HG02678 (cell line): Measurements from ENCODE around the gene FRS3.

Experiments
- ATAC-seq: cut with Tn5 transposase; IDR thresholded peaks from one replicate; pipeline ENCODE4 v1.9.1; 2021; ENCODE audit warnings: mild to moderate bottlenecking, moderate library complexity; ENCODE audit not compliant: unreplicated experiment

Gene FRS3

DNA sequence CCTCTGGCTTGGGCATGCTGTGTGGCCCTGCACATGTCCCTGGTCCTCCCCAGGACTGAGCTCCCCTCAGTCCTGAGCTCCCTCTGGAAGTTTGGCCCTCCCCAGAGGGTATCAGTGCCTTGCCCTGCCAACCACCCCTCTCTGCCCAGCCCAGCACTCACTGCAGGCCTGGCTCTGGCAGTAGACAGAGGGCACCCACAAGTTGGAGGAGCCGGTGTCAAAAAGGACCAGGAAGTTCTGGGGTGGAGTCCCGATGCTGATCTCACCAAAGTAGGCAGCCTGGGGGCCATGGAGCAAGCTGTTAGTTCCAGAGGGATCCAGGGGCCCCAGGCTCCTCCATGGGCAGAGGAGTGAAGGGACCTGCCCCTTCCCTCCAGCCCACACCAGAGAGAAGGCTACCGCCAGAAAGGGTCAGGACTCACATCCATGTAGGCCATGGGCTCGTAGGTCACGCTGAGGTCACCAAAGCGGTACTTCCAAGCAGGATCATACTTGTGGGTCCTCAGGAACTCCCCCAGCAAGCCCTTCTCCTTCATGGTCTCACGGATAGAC, 35.4 kb downstream of the FRS3 start:
- no peak for ATAC-seq

DNA sequence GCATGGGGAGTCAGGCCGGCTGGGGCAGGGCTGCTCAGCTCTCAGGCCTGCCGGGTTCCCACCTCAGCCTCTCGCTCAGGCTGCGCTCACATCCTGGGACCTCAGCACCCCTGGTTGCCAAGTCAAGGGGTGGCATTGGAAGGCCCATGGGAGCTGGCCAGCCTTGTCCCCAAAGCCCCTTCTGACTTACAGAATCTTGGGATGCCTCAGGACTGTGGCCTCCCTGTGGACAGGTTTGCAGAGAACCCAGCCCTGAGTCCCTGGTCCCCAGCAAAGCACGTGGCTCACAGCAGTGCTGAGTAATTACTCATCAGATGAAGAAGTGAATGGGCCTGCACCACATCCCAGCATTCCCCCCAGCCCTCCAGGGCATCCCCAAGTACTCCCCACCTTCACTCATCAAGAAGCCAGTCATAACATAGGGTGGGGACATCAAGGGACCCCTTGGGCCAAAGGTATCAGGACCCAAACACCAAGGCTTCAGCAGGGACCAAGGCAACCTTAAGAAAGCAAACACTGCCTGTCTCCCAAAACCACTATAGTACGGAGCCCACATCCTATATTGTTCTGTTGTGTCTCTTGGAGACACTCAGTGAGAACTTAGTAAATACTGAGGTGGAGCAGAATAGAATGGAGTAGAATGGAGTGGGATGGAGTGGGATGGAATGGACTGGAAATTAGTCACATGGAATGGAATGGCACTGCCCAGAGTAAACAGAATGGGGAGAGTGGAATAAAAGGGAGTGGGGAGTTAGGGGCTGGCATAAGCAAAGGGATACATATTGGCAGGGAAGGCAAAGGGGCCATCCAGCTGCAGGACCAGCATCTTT, 36.1 kb downstream of the FRS3 start:
- no peak for ATAC-seq

GRCh38 chr6:41741625-41742490, 37.8 kb downstream of the FRS3 start:
- no peak for ATAC-seq

DNA sequence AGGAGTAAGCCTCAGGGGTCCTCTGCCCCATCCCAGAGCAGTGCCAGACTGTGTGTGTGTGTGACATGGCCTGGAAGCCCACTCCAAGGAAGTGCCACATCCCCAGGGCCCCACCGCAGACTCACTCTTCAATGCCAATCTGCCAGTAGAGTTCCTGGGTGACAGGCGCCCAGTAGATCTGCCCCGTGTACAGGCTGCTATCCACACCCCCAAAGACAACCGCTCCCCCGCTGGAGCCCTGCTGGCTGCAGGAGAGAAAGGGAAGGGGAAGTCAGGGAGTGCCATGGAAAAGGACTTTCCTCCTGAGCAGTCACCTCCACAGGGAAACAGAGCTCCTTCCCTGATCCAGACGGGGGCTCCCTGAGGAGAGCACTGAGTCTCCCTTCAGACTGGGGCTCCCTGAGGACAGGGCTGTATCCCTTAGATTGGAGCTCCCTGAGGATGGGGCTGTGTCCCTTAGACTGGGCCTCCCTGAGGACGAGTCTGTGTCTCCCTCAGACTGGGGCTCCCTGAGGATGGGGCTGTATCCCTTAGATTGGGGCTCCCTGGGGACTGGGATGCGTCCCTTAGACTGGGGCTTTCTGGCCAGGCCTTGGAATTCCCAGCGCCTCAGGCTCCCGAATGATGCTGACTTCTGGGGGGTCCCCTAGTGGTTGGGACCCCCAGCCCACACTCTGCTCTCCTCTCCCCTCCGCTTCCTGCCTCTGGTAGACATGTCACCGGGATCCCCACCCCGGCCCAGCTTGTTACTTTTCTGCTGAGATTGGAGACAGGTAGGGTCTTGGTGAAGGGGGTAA, 39.1 kb downstream of the FRS3 start:
- no peak for ATAC-seq

DNA sequence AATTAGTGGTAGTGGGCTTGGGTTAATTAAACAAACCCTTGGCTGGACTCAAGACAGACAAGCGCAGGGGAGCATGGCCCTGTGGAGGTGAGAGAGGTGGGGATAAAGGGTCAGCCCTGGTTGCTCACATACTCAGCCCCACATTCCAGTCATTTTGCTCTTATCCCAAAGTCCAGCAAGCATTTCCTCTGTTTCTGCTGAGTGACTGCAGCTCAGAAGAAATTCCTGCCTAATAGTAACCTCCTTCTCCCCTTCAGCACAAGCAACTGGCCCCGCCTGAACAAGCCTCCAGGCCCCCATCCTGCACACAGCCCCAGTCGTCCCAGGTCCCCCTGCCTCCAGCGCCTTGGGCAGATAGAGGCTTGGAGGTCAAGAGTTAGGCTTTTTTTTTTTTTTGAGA, 40.7 kb downstream of the FRS3 start:
- ATAC-seq: no peak

- no peak for ATAC-seq
Measured at GRCh38 chr6:41737591-41738130, 42.0 kb downstream of the FRS3 start.

GRCh38 chr6:41736800-41737555, 42.7 kb downstream of the FRS3 start:
- no peak for ATAC-seq

GRCh38 chr6:41736186-41736733, 43.4 kb downstream of the FRS3 start:
- ATAC-seq: no peak

DNA sequence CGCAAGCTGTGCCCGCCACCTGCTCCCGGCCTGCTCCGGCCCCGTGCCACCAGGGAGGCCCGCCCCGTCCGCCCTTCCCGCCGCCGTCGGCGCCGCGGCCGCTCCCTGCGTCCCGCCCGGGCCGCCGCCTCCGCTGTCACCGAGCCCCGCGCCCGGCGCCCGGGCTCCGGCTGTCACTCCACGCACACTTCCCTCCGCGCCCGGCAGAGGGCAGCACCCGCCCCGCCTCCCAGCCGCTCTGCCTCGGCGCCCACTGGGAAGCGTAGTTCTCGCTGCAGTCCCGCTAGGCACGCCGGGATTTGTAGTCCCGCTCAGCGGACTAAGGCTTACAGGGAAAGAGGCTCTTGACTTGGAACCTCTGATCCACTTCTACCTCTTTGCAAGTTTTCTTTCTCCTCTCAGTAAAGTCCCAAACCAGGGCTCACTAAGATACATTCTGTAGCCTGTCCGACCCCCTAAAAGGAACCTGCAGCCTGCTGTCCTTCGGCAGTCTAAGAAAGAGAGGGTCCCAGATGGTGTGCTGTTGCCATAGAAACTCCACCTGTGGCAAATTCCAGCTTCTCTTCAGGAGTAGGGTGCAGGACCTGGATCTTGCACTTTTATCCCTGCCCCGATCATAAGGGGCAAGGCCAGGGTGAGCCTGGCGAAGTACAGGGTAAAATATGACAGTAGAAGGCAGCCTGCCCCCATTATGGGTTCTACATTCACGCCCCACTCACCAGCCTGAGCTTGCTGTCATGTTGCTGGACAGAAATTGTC, 44.1 kb downstream of the FRS3 start, which contains the start of gene TFEB:
TFEB (minus strand) TSS at position 182 of the 759 bp plus-strand sequence. CDS start 44,395 bp downstream, outside the sequence.
- peak; percentile 51 for ATAC-seq

DNA sequence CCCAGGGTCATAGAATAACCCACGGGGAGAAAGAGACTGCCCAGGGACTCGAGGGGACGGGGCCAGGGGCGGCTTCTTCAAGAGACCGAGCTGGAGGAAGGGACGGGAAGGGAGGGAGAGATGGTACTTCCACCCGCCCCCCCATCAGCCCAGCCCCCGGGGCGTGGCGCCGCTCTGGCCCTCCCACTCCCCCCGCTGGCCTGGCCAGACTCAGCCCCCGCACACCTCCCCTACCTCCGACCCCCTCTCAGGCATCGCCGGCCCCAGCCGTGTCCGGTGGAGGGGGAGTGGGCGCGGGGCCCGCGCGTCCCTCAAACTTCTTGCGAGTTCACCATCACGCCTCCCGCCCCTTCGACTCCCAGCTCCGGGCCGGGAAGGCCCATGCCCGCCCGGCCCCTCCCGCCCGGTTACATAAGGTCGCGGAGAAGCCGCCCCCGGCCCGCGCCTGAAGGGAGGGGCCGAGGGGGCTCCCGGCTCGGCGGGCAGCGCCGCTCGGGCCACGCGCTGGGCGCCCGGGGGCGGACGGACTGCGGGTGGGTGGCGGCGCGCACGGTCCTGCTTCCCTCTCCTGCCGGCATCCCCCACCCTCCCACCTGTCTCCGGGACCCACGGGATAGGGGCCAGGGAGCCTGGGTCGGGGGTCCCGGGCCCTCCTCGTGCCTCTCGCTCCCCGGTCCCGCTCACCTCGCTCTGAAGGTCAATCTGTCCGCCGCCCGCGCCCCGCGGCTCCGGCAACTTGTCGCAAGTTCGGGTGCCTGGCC, 44.9 kb downstream of the FRS3 start:
- ATAC-seq: peak; percentile 26

- peak; percentile 52 for ATAC-seq
Measured at GRCh38 chr6:41733707-41734665, 45.7 kb downstream of the FRS3 start.

DNA sequence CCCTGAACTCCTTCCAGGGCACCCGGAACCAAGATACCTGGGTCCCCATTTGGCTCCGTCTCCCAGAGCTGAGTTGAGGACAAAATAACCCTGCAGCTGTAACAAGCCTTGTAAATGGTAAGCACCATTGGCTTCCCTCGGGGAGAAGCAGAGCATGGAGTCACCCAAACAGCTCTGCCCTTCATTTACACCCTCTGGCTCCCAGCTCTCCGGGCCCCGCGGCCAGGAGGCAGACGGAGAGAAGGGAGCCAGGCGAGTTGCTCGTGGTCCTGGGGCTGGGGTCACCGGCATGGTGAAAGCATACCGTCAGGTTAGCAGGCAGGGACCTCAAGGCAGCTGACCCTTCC, 46.4 kb downstream of the FRS3 start:
- no peak for ATAC-seq

- peak; percentile 37 for ATAC-seq
Measured at GRCh38 chr6:41732591-41733359, 46.9 kb downstream of the FRS3 start.

DNA sequence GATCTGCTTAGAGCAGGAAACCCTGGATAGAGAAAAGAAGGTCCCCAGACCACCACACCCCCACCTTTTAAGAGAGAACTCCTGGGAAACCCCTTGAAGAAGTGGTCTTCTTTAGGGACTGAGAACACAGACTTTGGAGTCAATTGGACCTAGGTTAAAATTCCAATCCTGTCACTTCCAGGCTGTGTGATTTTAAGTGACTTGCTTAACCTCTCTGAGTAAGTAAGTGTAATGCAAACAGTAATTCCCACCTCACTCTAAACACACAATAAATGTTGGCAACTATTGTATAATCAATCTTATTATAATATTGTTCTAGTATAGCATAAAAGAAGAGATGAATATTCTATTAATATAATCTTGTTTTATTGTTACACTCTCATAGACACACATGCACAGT, 47.6 kb downstream of the FRS3 start:
- no peak for ATAC-seq

DNA sequence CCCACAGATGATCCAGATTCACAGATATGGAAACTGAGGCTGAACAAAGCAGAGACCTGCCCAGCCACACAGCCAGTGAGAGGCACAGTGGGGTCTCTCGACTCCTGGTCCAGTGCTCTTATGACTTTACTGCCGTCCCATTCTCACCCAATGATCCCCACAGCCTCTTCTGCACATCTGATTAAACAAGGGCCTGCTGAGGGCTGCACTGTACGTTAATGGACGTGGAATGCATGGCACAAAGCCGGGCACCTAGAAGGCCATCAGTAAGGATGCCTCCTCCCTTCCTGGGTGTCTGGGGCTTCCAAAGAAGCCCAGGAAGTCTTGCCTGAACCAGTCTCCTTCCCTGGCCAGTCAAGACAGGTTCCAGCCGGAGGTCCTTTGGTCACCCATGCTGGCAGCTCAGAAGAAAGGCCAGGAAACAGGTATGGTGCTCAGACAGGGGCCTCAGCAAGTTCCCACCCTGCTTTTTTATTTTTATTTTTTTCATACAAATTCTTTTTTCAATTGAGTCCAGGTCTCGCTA, 48.1 kb downstream of the FRS3 start:
- no peak for ATAC-seq
